ENCODE measurements around the gene PARD3B.

DNA sequence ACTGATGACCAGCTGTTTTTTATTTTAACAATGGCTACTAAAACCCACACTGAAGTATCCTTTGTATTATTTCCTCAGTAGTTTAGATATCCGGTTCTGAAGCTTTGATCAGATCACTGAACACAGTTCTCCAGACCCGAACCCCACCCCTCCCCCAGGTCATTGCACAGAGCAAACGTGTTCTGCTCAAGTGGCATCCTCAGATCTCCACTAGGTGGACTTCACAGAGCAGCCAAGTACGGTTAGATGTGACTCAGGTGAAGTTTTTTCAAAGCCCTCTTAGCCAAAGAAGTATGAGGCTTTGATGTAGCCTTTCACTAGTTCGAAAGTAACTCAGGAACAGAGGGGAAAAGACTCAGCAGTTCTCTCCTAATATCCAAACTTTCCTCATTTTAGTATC, 994.3 kb downstream of the PARD3B start:
- TF ChIP-seq, protein P1, sequence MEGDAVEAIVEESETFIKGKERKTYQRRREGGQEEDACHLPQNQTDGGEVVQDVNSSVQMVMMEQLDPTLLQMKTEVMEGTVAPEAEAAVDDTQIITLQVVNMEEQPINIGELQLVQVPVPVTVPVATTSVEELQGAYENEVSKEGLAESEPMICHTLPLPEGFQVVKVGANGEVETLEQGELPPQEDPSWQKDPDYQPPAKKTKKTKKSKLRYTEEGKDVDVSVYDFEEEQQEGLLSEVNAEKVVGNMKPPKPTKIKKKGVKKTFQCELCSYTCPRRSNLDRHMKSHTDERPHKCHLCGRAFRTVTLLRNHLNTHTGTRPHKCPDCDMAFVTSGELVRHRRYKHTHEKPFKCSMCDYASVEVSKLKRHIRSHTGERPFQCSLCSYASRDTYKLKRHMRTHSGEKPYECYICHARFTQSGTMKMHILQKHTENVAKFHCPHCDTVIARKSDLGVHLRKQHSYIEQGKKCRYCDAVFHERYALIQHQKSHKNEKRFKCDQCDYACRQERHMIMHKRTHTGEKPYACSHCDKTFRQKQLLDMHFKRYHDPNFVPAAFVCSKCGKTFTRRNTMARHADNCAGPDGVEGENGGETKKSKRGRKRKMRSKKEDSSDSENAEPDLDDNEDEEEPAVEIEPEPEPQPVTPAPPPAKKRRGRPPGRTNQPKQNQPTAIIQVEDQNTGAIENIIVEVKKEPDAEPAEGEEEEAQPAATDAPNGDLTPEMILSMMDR (IDR thresholded peaks at IDR 0.05; ENCODE audit: insufficient read depth, low read length, poor library complexity, severe bottlenecking) = no peak
- TF ChIP-seq EZH2phosphoT487 (conservative IDR thresholded peaks at IDR 0.05; ENCODE audit: low read length) = no peak

Data from SU-DHL-6 (cell line).